GM18505 (cell line): ENCODE data around the gene PHLDB3.
"Not testable (repeated sequence)": the region's sequence is repeated elsewhere in the genome, so short reads cannot be mapped to it uniquely, and the experiment has no call there.

Experiments
- ATAC-seq: cut with Tn5 transposase; IDR thresholded peaks from one replicate; pipeline ENCODE4 v1.9.1; 2021; ENCODE audit not compliant: unreplicated experiment
- POLR2A ChIP-seq: IDR thresholded peaks from 4 replicates; pipeline ENCODE4 v1.6.1; 2011; ENCODE audit warnings: borderline replicate concordance; ENCODE audit not compliant: insufficient read depth, insufficient read length; ENCODE audit errors: extremely low read depth

Gene PHLDB3

GRCh38 chr19:43504426-43505185 lies at the start of gene PHLDB3:
Gene PHLDB3, minus strand, starts transcription at chr19:43504746. Its CDS starts 628 bp downstream, at chr19:43504118.
- peak; percentile 4 for TF ChIP-seq POLR2A
- peak; percentile 7 for ATAC-seq

GRCh38 chr19:43553656-43554055 lies 49.1 kb upstream of the PHLDB3 start:
- TF ChIP-seq POLR2A = no peak
- no peak for ATAC-seq

- TF ChIP-seq POLR2A = no peak
- ATAC-seq = no peak
Measured at GRCh38 chr19:43552616-43553015, 48.1 kb upstream of the PHLDB3 start.

GRCh38 chr19:43552198-43552450 lies 47.6 kb upstream of the PHLDB3 start:
- no peak for TF ChIP-seq POLR2A
- ATAC-seq = no peak

- no peak for ATAC-seq
- TF ChIP-seq POLR2A = no peak
Measured at GRCh38 chr19:43551399-43552197, 47.1 kb upstream of the PHLDB3 start.

- no peak for ATAC-seq
- TF ChIP-seq POLR2A = no peak
Measured at GRCh38 chr19:43548706-43549105, 44.2 kb upstream of the PHLDB3 start.

GRCh38 chr19:43547926-43548325 lies 43.4 kb upstream of the PHLDB3 start:
- ATAC-seq = not testable (repeated sequence)

GRCh38 chr19:43546581-43546980 lies 42.0 kb upstream of the PHLDB3 start:
- TF ChIP-seq POLR2A = no peak
- ATAC-seq = no peak

- ATAC-seq = no peak
- no peak for TF ChIP-seq POLR2A
Measured at GRCh38 chr19:43545981-43546380, 41.4 kb upstream of the PHLDB3 start.

- TF ChIP-seq POLR2A = no peak
- ATAC-seq = no peak
Measured at GRCh38 chr19:43545276-43545675, 40.7 kb upstream of the PHLDB3 start.

- TF ChIP-seq POLR2A = no peak
Measured at GRCh38 chr19:43544077-43544476, 39.5 kb upstream of the PHLDB3 start.

GRCh38 chr19:43541920-43542650 lies 37.5 kb upstream of the PHLDB3 start:
- ATAC-seq = no peak
- no peak for TF ChIP-seq POLR2A

More at GRCh38 chr19:43544077-43544476, 39.5 kb upstream of the PHLDB3 start:
- no peak for ATAC-seq

GRCh38 chr19:43540381-43540780 lies 35.8 kb upstream of the PHLDB3 start:
- no peak for TF ChIP-seq POLR2A
- no peak for ATAC-seq

GRCh38 chr19:43538922-43539321 lies 34.4 kb upstream of the PHLDB3 start:
- no peak for TF ChIP-seq POLR2A
- ATAC-seq = no peak
